Neuron (in vitro differentiated cells): ENCODE results near the gene MYH9.

Experiments used
- H2AFZ ChIP-seq: one replicate; pipeline ENCODE4 v1.6.1; 2013; ENCODE audit warnings: low read depth, mild to moderate bottlenecking, inconsistent platforms, low read length, moderate library complexity
- H3K27me3 ChIP-seq: one replicate; pipeline ENCODE4 v1.6.1; 2013; ENCODE audit warnings: low read length; ENCODE audit not compliant: insufficient read depth
- H3K36me3 ChIP-seq: one replicate; pipeline ENCODE4 v1.6.1; 2013; ENCODE audit warnings: low read length; ENCODE audit not compliant: insufficient read depth
- H3K4me1 ChIP-seq: one replicate; pipeline ENCODE4 v1.6.1; 2013; ENCODE audit warnings: low read length; ENCODE audit not compliant: insufficient read depth
- H3K4me3 ChIP-seq: 2 replicates; pipeline ENCODE4 v1.5.1; 2013; ENCODE audit warnings: mild to moderate bottlenecking, low read length, moderate library complexity
- H3K9me3 ChIP-seq: one replicate; pipeline ENCODE4 v1.6.1; 2013; ENCODE audit warnings: low read length

Gene MYH9

GRCh38 chr22:36374603-36375024 is 13.2 kb downstream of the MYH9 start:
- H3K4me3 ChIP-seq, result no peak overlapping the region
- H3K9me3 ChIP-seq, result no peaks in the 10 kb centered on the region
- H2AFZ ChIP-seq, result no peak overlapping the region
- H3K27me3 ChIP-seq, result no peaks in the 10 kb centered on the region
- H3K4me1 ChIP-seq, result peaks cover 15% of the 10 kb centered on the region
- H3K36me3 ChIP-seq, result no peaks in the 10 kb centered on the region

DNA sequence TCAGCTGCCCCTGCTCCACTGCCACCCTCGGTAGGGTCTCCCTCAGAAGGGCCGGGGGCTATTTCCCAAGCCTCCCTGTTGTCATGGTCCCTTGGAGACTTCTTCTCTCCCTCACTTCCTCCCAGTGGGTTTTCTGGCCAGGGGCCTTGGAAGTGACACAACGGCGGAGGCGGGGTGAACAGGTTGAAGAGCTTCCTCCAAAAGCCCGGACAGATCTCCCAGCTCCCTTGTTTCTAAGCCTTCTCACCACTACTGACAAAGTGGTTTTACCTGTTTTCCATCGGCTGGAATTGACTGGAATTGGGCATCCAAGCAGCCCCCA is 14.5 kb downstream of the MYH9 start:
- H2AFZ ChIP-seq, result no peak overlapping the region
- no peak overlapping the region for H3K4me3 ChIP-seq
- H3K4me1 ChIP-seq, result peaks cover 29% of the 10 kb centered on the region
- H3K36me3 ChIP-seq, result no peaks in the 10 kb centered on the region
- no peaks in the 10 kb centered on the region for H3K27me3 ChIP-seq
- no peaks in the 10 kb centered on the region for H3K9me3 ChIP-seq

GRCh38 chr22:36371920-36372319 is 15.8 kb downstream of the MYH9 start:
- Histone ChIP-seq H2AFZ (no peak overlapping the region), H3K36me3 (no peaks in the 10 kb centered on the region), H3K4me1 (peaks cover 38% of the 10 kb centered on the region), H3K9me3 (no peaks in the 10 kb centered on the region), H3K4me3 (no peak overlapping the region), H3K27me3 (no peaks in the 10 kb centered on the region)

- H3K4me3 ChIP-seq, result no peak overlapping the region
- no peaks in the 10 kb centered on the region for H3K36me3 ChIP-seq
- H3K4me1 ChIP-seq, result peaks cover 44% of the 10 kb centered on the region
- no peak overlapping the region for H2AFZ ChIP-seq
- no peaks in the 10 kb centered on the region for H3K9me3 ChIP-seq
- no peaks in the 10 kb centered on the region for H3K27me3 ChIP-seq
These were observed 17.6 kb downstream of the MYH9 start for GRCh38 chr22:36369922-36370791.

- no peak overlapping the region for H3K4me3 ChIP-seq
- no peak overlapping the region for H2AFZ ChIP-seq
- H3K9me3 ChIP-seq, result no peaks in the 10 kb centered on the region
- no peaks in the 10 kb centered on the region for H3K27me3 ChIP-seq
- H3K4me1 ChIP-seq, result peaks cover 46% of the 10 kb centered on the region
- H3K36me3 ChIP-seq, result no peaks in the 10 kb centered on the region
These were observed 18.5 kb downstream of the MYH9 start for GRCh38 chr22:36369004-36369921.

DNA sequence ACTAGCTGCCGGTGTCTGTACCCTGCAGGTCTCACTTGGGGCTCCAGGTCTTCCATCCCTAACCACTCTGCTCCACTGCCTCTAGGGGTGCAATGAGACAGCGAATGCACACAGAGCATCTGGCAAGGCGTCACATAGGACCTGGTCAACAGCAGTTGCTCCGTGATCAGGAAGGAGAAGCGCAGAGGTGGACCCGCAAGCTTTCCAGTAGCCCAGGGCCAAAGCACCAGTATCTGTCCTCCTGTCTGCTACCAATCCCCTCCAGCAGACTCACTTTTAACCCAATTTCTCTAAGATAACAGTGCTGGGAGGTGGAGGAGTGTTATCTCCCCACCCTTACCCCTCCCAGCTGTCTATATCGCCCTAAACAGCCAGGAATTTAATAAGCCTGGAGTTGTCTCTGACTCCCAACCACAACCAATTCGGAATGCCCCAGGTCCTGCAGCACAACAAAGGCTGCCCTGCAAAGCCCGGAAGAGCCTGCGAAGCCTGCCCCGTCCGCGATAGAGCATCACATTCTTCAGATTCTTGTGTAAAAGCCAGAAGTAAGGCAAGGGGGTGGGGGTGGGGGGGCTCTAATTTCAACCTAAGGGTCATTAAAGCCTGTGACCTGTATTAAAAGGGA is 19.3 kb downstream of the MYH9 start:
- Histone ChIP-seq H3K4me3 (no peak overlapping the region), H3K4me1 (peaks cover 46% of the 10 kb centered on the region), H3K27me3 (no peaks in the 10 kb centered on the region), H3K36me3 (no peaks in the 10 kb centered on the region), H3K9me3 (no peaks in the 10 kb centered on the region), H2AFZ (no peak overlapping the region)

GRCh38 chr22:36367479-36367878 is 20.3 kb downstream of the MYH9 start:
- H2AFZ ChIP-seq, result no peak overlapping the region
- no peaks in the 10 kb centered on the region for H3K27me3 ChIP-seq
- peaks cover 46% of the 10 kb centered on the region for H3K4me1 ChIP-seq
- no peaks in the 10 kb centered on the region for H3K36me3 ChIP-seq
- H3K4me3 ChIP-seq, result no peak overlapping the region
- H3K9me3 ChIP-seq, result no peaks in the 10 kb centered on the region

- Histone ChIP-seq H3K27me3 (no peaks in the 10 kb centered on the region), H2AFZ (no peak overlapping the region), H3K4me1 (peaks cover 46% of the 10 kb centered on the region), H3K9me3 (no peaks in the 10 kb centered on the region), H3K36me3 (no peaks in the 10 kb centered on the region), H3K4me3 (no peak overlapping the region)
These were observed 20.7 kb downstream of the MYH9 start for GRCh38 chr22:36367066-36367465.

DNA sequence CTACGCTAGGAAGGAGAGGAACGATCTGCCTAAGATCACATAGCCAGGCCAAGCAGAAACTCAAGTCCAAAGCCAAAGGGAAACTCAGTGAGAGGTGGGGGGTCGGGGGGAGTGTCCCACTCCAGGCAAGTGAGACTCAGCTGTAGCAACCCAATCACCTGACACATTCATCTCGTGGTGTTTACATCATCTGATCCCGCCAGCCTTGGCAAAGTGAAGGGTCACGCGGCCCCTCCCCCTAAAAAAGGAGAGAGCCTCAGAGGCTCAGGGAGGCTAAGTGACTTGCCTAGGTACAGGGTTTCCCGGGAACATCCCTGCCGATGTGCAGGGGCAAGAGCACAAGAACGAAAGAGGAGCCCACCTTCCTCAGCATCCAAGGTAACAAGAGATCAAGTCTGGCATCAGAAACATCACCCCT is 21.5 kb downstream of the MYH9 start:
- Histone ChIP-seq H2AFZ (no peak overlapping the region), H3K27me3 (no peaks in the 10 kb centered on the region), H3K36me3 (no peaks in the 10 kb centered on the region), H3K4me3 (no peak overlapping the region), H3K4me1 (peaks cover 45% of the 10 kb centered on the region), H3K9me3 (no peaks in the 10 kb centered on the region)

DNA sequence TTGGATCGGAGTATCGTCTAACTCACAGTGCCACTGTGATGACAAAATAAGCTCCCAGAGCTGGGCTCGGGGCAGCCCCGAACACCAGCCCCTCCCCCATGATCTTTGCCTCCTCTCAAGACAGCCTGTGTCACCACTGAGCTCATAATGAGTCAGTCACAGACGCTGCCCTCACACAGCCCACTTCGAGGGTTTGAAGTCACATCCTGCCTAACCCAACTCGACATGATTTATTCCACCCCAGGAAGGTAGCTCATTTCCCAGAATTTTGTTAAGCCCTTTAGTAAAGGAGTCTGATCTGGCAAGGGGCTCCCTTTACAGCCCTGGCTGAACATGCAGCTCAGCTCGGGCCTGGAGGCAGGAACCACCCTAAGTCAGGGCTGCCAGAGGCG is 22.8 kb downstream of the MYH9 start:
- H3K4me1 ChIP-seq, result peaks cover 33% of the 10 kb centered on the region
- no peaks in the 10 kb centered on the region for H3K36me3 ChIP-seq

GRCh38 chr22:36364255-36365019 is 23.3 kb downstream of the MYH9 start:
- peaks cover 29% of the 10 kb centered on the region for H3K4me1 ChIP-seq
- no peak overlapping the region for H3K4me3 ChIP-seq
- H3K9me3 ChIP-seq, result no peaks in the 10 kb centered on the region
- no peaks in the 10 kb centered on the region for H3K36me3 ChIP-seq
- H3K27me3 ChIP-seq, result no peaks in the 10 kb centered on the region
- no peak overlapping the region for H2AFZ ChIP-seq

More for the DNA sequence above, 22.8 kb downstream of the MYH9 start:
- Histone ChIP-seq H3K27me3 (no peaks in the 10 kb centered on the region), H2AFZ (no peak overlapping the region), H3K9me3 (no peaks in the 10 kb centered on the region), H3K4me3 (no peak overlapping the region)

GRCh38 chr22:36363349-36363981 is 24.3 kb downstream of the MYH9 start:
- H3K9me3 ChIP-seq, result no peaks in the 10 kb centered on the region
- peaks cover 27% of the 10 kb centered on the region for H3K4me1 ChIP-seq
- no peaks in the 10 kb centered on the region for H3K27me3 ChIP-seq
- no peak overlapping the region for H2AFZ ChIP-seq
- no peak overlapping the region for H3K4me3 ChIP-seq
- no peaks in the 10 kb centered on the region for H3K36me3 ChIP-seq
